NOMO-1 treated with DMSO at 0.1 percent for 48 hours (cell line): Measurements from ENCODE around the gene CEP152.
A peak's percentile ranks its signal among the peaks of the same experiment; 100 is the strongest.
"Not testable (repeated sequence)": the region's sequence is repeated elsewhere in the genome, so short reads cannot be mapped to it uniquely, and the experiment has no call there.

ENCODE experiments used
- DNase-seq: peaks from one replicate; lab custom pipeline; 2025; ENCODE audit not compliant: unreplicated experiment; lab: John Stamatoyannopoulos, UW

Gene CEP152, protein sequence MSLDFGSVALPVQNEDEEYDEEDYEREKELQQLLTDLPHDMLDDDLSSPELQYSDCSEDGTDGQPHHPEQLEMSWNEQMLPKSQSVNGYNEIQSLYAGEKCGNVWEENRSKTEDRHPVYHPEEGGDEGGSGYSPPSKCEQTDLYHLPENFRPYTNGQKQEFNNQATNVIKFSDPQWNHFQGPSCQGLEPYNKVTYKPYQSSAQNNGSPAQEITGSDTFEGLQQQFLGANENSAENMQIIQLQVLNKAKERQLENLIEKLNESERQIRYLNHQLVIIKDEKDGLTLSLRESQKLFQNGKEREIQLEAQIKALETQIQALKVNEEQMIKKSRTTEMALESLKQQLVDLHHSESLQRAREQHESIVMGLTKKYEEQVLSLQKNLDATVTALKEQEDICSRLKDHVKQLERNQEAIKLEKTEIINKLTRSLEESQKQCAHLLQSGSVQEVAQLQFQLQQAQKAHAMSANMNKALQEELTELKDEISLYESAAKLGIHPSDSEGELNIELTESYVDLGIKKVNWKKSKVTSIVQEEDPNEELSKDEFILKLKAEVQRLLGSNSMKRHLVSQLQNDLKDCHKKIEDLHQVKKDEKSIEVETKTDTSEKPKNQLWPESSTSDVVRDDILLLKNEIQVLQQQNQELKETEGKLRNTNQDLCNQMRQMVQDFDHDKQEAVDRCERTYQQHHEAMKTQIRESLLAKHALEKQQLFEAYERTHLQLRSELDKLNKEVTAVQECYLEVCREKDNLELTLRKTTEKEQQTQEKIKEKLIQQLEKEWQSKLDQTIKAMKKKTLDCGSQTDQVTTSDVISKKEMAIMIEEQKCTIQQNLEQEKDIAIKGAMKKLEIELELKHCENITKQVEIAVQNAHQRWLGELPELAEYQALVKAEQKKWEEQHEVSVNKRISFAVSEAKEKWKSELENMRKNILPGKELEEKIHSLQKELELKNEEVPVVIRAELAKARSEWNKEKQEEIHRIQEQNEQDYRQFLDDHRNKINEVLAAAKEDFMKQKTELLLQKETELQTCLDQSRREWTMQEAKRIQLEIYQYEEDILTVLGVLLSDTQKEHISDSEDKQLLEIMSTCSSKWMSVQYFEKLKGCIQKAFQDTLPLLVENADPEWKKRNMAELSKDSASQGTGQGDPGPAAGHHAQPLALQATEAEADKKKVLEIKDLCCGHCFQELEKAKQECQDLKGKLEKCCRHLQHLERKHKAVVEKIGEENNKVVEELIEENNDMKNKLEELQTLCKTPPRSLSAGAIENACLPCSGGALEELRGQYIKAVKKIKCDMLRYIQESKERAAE (N-terminal part only)

DNA sequence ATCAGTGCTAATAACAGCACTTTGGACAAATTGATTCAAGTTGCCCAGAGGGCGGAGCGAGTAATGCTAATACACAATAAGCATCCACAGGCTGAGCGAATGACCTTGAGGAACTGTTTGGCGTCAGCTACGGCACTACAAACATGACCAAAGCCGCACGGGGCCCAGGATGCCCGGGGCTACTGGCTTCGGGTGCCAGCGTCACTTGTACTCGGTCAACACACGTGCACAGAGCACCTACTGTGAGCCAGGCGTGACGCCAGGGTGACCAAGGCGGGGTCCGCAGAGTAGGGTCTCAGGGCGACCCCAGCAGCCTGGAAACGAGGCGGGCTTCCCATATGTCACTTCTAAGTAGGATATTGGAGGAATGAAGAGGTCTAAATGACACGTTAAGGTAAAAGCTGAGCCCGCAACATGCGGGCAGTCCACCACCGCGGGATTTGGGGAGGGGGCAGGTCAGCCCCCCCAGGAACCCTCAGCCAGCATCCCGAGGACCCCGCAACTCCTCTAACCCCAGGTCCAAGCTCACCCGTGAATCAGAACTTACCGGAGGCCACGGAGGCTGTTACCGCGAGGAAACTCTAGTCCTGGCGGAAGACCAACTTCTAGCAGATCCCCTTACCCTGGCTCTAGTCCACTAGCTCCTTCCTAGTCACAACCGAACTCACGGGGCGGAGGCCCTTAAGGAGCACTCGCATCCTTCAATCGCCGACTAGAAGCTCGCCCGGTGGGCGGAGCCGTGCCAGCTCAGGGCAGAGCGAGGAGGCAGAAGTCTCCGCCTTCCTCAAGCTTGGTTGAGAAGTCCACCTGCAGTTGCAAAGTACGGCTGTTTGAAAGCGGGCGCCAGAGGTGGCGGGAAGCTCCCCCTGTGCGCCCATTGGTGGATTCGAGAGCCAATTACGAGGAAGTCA, at the start of gene CEP152:
CEP152 (minus strand) TSS at position 656 of the 911 bp plus-strand sequence. CDS start 5,420 bp downstream, outside the sequence.
- DNase-seq = peak; percentile 99

DNA sequence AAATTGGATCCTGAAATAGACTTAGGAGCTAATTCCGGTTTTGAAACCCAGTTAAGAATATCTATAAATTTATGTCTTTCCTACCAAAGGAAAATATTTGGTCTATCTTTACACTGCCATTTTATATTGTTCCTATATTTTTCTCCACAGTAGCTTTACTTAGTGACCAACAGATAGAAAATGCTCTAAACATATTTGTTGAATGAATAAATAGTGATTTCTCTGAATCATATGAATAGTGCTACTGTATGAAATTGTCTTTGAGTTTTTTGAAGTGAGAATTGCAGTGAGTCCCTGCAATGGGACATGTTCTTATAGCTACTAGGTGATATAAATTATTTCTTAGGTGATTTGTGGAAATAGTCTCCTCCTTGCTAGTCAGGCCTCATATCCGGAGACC, 48.6 kb upstream of the CEP152 start:
- no peak for DNase-seq

DNA sequence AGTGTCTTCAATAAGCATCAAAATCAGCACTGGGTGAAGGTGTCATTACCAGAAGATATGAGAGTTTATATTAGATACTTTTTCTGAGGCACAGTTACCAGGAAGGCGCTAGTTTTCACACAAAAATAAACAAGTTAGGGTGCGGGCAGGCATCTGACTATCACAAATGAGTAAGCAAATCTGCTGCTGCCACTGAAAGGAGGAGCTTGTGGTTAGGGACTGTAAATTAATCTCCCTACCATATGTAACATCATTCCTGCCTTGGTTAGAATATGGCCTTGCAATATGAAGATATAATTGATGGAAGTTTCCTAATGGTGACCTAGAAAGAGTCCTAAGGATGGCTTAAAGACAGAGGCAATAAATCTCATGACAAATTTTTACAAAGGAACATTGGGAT, 47.5 kb upstream of the CEP152 start:
- DNase-seq = peak; percentile 10

DNA sequence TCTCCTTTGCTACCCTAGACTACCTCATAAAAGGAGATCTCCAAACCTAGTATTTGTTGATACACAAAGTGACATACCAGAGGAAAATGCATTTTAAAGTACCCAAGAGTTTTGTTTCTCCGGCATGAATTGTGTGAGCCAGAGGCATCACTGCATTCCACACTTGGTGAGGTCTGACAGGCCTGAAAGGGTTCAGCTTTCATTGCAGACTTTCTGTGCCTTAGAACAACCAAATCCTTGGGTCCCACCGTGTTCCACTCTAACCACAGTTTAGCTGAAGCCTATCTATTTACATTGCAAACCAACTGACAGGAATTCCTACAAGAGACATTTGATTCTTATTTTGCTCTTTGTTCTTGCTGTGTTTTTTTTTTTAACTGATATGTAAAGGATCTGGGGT, 46.1 kb upstream of the CEP152 start:
- no peak for DNase-seq

DNA sequence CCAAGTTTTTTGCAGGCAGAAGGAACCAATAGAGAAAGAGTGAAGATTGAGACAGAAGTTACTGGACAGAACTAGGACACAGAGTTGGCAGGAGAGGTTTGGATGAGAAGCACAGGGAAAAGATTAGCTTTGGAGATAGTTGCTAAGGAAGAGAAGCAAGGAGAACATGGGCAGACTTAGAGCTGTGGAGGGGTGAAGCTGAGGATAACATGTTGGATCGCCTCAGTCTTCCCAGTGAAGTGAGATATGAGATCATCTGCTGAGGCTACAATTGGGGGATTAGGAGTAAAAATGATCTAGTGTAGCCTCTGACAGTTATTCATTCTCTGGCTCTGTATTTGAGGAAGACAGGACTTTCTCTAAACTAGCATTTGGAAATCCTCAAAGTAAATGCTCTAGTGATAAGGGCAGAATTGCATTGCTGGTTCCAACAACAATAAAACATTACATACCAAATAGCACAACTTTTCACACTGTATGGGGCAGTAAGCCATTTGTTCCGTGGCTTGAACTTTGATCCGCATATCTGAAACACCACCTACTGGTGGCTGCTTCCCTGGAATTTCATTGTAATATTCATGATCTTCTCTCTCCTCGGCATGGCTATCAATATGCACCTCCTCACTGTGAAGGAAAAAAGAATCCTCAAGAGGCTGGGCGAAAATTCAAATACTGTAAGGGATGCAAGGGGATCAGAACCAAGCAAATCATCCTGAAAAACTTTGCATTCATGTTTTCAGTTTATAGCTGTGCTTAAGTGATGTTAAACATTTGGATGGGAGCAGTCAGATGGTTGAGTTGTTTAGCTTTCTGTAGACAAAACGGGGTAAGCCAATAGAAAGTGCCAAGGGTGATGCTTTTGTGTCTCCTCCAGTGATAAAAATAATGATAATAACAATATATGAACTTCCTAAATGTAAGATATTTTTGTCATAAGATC, 44.9 kb upstream of the CEP152 start:
- DNase-seq = no peak

DNA sequence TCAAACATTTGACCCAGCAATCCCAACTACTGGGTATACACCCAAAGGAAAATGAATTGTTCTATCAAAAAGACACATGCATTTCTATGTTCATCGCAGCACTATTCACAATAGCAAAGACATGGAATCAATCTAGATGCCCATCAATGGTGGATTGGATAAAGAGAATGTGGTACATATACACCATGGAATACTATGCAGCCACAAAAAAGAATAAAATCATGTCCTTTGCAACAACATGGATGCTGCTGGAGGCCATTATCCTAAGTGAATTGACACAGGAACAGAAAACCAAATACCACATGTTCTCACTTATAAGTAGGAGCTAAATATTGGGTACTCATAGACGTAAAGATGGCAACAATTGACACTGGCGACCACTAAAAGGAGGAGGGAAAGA, 43.6 kb upstream of the CEP152 start:
- DNase-seq = not testable (repeated sequence)

DNA sequence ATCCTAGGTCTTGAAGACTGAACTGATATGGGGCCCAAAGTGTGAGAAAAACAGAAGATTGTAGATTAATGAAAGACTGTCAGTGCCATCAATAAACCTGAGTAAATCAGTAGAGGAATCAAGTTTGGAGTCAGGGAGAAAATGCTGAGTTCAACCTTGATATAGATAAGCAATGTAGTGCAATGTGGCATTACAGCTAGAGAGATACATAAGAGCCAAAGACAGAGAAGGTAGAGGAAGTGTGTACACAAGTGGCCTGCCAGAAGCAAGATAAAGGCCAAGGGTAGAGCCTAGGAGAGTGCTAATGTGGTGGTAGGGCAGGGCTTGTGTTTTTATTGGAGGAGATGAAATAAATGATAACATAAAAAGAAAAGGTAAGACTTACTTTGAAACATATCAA, 41.1 kb upstream of the CEP152 start:
- DNase-seq = no peak

DNA sequence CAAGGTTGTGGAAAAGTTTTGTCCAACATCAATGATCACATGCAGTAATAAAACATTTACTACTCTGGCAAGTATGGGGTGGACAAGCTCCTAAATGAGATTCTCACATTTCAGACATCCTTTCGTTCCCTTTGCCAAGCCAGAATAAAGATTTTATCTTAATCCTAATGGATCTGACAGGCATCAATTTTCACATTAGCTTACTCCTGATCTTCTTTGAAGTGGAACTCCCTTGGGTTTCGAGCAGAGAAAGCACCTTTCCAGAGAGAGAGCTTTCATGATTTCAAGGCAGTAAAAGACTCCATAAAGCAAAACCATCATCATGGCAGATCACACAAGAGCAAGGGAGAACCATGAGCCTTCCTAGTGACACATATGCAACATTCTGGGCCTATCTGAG, 39.8 kb upstream of the CEP152 start:
- no peak for DNase-seq

DNA sequence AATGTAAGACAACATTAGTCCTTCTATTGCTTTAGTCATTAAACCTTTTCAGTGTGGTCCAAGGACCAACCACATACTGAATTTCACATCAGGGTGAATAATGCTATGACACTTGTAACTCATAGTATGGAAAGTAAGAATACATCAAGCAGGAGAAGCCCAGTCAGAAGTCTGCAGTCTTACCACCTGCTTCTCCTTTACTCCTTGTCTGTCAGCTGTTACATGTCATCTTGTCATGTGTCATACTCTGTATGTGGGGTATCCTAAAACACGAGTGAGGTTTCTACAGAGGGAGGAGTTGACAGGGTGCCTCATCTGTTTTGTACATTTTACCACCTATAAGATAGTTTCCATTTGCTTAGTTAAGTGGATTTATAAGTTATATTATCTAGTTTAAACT, 34.3 kb upstream of the CEP152 start:
- no peak for DNase-seq

DNA sequence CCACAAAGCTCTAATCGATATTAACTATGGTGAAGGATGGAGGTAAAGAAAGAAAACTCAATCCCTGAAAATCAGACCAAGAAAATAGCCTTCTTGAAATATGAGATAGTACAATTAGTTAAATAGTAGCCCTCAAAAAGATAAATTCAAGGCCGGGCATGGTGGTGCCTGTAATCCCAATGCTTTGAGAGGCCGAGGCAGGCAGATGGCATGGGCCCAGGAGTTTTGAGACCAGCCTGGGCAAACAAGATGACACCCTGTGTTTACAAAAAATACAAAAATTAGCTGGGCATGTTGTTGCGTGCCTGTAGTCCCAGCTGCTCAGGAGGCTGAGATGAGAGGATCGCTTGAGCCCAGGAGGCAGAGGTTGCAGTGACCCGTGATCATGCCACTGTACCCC, 31.6 kb upstream of the CEP152 start:
- DNase-seq = no peak

DNA sequence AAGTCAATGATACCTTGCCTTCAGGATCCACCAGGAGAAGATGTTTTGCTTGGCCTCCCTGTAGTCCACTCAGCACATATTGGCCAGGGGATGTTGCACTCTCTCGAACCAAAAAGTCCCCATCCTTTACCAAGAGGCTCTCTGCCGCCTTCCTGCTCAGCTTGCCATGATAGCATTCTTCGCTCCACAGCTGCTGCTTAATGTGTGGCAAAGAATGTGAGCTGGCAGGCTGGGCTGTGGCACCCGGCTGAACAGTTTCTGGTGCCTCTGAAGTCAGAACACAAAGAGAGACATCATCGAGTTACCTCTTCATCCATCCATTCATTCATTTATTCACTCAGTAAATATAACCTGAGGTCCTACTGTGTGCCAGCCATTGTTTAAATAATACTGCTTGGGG, 23.9 kb upstream of the CEP152 start:
- DNase-seq = no peak

DNA sequence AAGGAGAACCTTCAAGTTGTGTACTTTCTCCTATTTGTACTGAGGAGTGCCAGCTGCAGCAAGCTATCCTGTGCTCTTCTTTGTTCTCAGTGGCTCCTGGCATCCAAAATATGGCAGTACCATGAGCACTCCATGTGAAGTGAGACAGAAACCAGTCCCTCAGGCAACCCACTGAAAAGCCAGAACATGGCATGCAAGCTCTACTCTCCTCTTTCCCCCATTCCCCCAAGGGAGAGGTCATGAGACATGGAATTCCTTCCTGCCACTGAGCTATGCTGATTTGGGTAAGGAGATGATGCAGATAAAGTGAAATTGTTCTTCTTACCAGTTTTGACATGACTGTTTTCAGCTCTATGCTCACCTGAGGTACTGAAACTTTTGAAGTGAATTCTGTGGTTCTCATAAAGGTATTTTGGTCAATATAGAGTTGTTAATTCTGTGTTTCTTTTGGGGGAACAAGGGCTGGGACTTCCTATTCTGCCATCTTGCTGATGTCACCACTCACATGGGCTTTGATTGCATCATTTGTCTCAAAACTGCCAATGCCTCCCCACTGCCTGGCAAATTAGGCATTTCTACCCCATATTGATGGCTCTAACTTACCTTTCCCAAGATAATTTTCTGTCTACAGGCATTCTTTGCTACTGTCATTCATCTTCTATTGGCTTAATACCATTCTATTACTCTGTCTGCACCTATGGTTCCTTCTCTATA, 22.8 kb upstream of the CEP152 start:
- no peak for DNase-seq

DNA sequence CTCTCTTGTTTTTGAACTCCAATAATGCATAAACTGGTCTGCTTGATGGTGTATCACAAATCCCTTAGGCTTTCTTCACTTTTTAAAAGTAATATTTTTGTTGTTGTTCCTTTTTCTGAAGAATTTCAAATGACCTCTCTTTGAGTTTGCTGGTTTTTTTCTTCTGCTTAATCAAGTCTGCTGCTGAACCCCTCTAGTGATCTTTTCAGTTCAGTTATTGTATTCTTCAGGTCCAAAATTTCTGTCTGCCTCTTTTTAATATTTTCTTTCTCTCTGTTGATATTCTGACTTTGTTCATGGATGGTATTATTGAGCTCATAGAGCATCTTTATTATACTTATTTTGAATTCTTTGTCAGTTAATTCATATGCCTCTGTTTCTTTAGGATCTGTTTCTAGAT, 21.8 kb upstream of the CEP152 start:
- no peak for DNase-seq

DNA sequence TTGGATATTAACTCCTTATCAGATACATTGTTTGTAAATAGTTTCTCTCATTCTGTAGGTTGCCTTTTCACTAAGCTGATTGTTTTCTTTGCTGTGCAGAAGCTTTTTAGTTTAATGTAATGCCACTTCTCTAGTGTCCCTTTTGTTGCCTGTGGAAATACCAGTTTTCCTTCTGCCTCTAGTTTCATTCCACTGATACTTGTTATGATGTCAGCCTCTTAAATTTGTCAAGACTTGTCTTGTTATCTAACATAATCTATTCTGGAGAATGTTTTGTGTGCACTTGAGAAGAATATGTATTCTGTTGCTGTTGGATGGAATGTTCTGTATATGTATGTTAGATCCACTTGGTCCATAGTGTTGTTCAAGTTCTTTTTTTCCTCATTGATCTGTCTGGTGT, 18.0 kb upstream of the CEP152 start:
- no peak for DNase-seq

DNA sequence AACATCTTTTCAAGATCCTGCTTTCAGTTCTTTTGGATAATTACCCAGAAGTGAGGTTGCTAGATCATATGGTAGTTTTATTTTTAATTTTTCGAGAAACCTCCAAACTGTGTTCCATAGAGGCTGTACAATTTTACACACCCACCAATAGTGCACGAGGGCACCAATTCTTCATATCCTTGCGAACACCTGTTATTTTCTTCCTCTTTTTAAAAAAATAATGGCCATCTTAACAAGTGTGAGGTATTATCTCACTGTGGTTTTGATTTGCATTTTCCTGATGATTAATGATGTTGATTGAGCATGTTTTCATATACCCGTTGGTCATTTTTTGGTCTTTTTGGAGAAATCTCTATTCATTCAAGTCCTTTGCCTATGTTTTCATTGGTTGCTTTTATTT, 17.6 kb upstream of the CEP152 start:
- no peak for DNase-seq

DNA sequence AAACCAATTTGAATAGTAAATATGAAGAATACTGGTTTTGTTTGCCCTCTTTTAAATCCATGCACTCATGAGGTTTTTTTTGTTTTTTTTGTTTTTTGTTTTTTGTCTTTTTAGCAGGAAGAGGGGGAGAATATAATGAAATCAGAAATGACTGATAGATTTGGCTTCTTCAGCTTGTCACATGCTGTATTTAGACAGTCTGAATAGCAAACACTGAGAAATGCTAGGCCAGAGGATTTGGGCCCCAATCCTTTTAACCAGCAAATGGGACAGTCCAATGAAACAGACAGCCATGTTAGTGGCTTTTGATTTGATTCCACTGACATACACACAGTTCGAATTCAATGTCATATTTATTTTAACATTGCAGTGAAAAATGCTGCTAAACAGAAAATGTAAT, 14.2 kb upstream of the CEP152 start:
- DNase-seq = no peak

DNA sequence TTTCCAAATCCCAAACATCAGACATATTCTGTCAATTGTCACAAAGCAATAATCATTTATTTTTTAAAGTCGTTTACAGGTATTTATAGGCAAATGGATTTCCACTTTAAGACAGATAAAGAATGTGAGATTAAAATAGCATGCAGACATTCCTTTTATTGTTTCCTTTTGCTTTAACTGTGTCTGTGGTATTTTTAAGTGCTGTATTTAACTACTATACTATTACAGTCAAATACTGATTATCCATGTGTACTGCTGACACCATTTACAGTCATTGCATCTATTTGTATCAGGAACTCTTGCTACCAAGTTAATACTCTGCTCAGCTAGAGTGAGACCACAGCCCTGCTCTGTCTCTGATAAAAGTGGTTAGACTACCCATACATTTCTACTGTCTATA, 12.8 kb upstream of the CEP152 start:
- no peak for DNase-seq

DNA sequence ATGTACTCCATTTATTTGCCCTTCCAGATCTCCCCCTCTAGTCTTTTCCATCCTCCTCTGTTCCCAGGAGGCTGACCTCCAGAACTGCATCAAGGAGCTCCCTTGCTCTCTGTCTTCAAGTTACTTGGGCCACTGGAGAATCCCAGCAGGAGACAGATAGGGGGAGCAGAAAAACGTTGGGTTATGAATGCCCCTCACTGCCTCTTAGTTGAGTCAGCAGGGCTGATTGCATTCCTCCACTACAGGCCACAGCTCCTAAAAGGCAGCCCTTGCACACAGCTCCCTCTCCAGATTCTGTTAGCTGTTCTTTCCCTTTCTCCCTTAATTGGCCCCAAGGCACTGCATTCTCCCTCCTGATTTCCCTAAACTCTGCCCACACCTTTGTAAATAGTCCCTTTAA, 12.4 kb upstream of the CEP152 start:
- no peak for DNase-seq

DNA sequence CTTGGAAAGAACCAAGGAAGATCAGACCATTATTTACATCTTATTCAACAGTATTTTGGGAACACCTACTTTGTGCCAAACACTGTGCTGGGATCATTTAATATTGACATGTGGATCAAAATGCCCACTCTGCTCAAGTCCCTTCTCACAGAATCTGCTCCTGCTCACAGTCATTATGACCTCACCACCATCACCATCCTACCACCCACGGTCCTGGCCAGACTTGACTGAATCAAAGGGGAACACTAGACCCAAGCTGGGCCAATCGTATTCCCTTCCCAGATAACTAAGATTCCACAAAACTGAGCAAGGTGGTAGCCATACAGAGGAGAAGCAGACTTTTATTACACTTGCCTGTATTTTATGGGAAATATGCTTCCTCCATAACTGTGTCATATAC, 3.4 kb upstream of the CEP152 start:
- DNase-seq = no peak
